ENCODE measurements around the gene AAMP.

The AAMP gene

GRCh38 chr2:218252509-218253231 is 17.3 kb downstream of the AAMP start:
- no peak for DNase-seq (ENCODE audit: low spot score)
- no peak for TF ChIP-seq CTCF (IDR thresholded peaks at IDR 0.05; ENCODE audit: extremely low read depth, insufficient read depth, missing control alignments)
- in situ Hi-C loops (cut with MboI; ENCODE audit: low pct_unique_long_range_greater_than_20kb, low sequenced_read_pairs, unreplicated experiment): no loop called here

DNA sequence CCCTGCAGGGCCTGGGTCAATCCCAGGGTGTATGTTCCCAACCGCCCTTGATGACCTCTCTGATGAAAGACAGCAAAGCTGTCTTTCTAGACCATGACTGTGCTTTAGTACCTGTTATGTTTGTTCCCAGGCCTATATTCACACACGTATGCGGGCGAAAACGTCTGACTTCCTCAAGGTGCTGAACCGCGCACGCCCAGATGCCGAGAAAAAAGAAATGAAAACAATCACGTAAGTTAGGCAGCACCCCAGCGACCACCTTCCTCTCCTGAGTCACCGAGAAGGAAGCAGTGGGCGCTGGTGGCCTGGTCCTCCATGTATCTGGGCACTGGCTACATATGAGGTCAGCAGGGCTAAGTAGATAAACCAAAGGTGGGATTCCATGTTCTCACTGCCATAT is 20.2 kb downstream of the AAMP start:
- DNase-seq (ENCODE audit: low spot score): no peak
- in situ Hi-C loops (cut with MboI; ENCODE audit: low pct_unique_long_range_greater_than_20kb, low sequenced_read_pairs, unreplicated experiment): no loop called here
- TF ChIP-seq CTCF (IDR thresholded peaks at IDR 0.05; ENCODE audit: extremely low read depth, insufficient read depth, missing control alignments): no peak

DNA sequence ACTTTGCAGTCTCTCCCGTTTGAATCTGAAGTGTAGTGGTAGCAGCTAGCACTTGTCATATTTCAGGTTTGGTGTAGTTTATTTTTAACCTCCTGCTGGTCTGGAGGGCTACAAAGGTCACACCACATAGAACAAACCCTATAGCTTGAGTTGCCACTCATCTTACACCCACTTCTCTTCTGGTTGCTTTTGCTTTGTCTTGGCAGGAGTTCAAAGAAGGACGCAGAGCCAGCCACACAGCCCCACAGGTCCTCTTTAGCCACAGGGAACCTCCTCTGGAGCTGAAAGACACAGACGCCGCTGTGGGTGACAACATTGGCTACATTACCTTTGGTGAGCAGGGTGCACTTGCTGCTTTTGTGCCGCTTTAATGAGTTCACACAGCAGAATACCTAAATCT is 24.7 kb downstream of the AAMP start:
- TF ChIP-seq CTCF (IDR thresholded peaks at IDR 0.05; ENCODE audit: extremely low read depth, insufficient read depth, missing control alignments): no peak
- no peak for DNase-seq (ENCODE audit: low spot score)
- in situ Hi-C loops (cut with MboI; ENCODE audit: low pct_unique_long_range_greater_than_20kb, low sequenced_read_pairs, unreplicated experiment): no loop called here

DNA sequence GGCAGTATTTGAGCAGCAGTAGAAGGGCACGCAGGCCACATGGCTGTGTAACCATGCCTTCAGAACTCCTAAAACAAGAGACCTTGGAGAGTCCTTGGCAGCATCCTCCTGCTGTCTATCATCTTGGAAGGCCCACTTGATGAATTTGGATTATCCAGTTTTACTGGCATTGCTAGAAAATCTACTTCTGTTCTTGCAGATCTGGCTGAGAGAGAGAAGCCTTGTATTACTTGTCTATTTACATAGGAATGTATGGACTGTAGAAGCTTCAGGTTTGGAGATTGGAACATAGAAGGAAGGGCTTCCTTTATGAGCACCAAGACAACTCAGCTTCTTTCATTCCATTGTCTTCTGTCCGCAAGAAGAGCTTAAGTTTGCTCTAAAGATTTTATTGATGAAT is 25.3 kb downstream of the AAMP start:
- no peak for TF ChIP-seq CTCF (IDR thresholded peaks at IDR 0.05; ENCODE audit: extremely low read depth, insufficient read depth, missing control alignments)
- DNase-seq (ENCODE audit: low spot score): no peak
- in situ Hi-C loops (cut with MboI; ENCODE audit: low pct_unique_long_range_greater_than_20kb, low sequenced_read_pairs, unreplicated experiment): no loop called here

DNA sequence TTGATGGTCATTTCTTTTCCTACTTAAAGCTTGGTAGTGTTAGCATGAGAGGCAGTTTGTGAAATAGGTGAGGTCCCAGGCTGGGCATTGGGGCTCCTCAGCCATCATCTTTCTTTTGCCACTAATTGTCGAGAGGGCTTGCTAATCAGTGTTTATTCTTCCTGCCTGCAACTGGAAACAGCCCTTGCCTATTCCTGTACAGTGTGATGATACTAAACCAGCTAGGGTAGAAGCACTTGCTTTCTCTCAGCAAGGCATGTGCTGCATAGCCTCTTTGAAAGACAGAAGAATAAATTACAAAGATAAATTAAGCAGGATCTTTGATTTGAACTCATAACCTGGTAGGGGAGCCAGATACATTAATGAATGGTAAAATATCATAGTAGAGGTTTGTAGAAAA is 25.7 kb downstream of the AAMP start:
- in situ Hi-C loops (cut with MboI; ENCODE audit: low pct_unique_long_range_greater_than_20kb, low sequenced_read_pairs, unreplicated experiment): no loop called here
- TF ChIP-seq CTCF (IDR thresholded peaks at IDR 0.05; ENCODE audit: extremely low read depth, insufficient read depth, missing control alignments): no peak
- no peak for DNase-seq (ENCODE audit: low spot score)

GRCh38 chr2:218238887-218239286 is 31.1 kb downstream of the AAMP start:
- in situ Hi-C loops (cut with MboI; ENCODE audit: low pct_unique_long_range_greater_than_20kb, low sequenced_read_pairs, unreplicated experiment): no loop called here
- DNase-seq (ENCODE audit: low spot score): no peak

More at GRCh38 chr2:218238887-218239286, 31.1 kb downstream of the AAMP start:
- TF ChIP-seq CTCF (IDR thresholded peaks at IDR 0.05; ENCODE audit: extremely low read depth, insufficient read depth, missing control alignments): no peak
